Prostate gland (tissue), 2 donors: ENCODE measurements around the gene AKAP13. TPM values are rescaled to one million over a fixed set of nuclear protein-coding genes. Genes with fewer than 3 reads are reported as not detected.
"Not testable (repeated sequence)": the region's sequence is repeated elsewhere in the genome, so short reads cannot be mapped to it uniquely, and the experiment has no call there.

Source experiments
- DNase-seq: peaks from one replicate; pipeline ENCODE4 v3.0.0-alpha.2; 2019; ENCODE audit warnings: low spot score
- H3K27ac ChIP-seq, 2 donors: fragments of 200-600 bp; sonication (generic); 2 replicates each; pipeline ENCODE4 v1.5.1; 2017 to 2019
- H3K27me3 ChIP-seq: fragments of 200-600 bp; sonication (generic); replicated peaks from 2 replicates; pipeline ENCODE4 v1.5.1; 2019; ENCODE audit not compliant: insufficient read depth
- H3K36me3 ChIP-seq, 2 donors: fragments of 200-600 bp; sonication (generic); 1 replicate in 1 of 2; 2 replicates in 1 of 2; pipeline versions ENCODE4 v1.5.1 to v1.8.1; 2017 to 2019
- H3K4me1 ChIP-seq: fragments of 200-600 bp; sonication (generic); replicated peaks from 2 replicates; pipeline ENCODE4 v1.5.1; 2019
- H3K4me3 ChIP-seq, 2 donors: fragments of 200-600 bp; sonication (generic); 2 replicates each; pipeline ENCODE4 v1.5.1; 2017 to 2019
- H3K9me3 ChIP-seq: fragments of 200-600 bp; sonication (generic); 2 replicates; pipeline ENCODE4 v1.5.1; 2017
- CTCF ChIP-seq, 4 experiments: fragments of 200-600 bp in 2 of 4; fragments of 450-650 bp in 2 of 4; sonication (generic) in 2 of 4; IDR thresholded peaks; 1 replicate in 3 of 4; 2 replicates in 1 of 4; pipeline ENCODE4 v1.5.1; 2016 to 2019; ENCODE audit warnings: antibody characterized with exemption in 4 of 4, mild to moderate bottlenecking in 2 of 4, moderate library complexity in 2 of 4
- POLR2A ChIP-seq: fragments of 450-650 bp; IDR thresholded peaks from one replicate; pipeline ENCODE4 v1.6.1; 2016; ENCODE audit warnings: antibody characterized with exemption, mild to moderate bottlenecking
- POLR2AphosphoS5 ChIP-seq: sonication (generic); formaldehyde crosslinking; IDR thresholded peaks from one replicate; pipeline ENCODE4 v1.6.1; 2017; ENCODE audit warnings: antibody characterized with exemption
- WGBS: methylation state at CpG from one replicate; pipeline ENCODE4 v1.1.5; 2018; 5-methylcytosine and 5-hydroxymethylcytosine counted together
- intact Hi-C: fragments of 100-400 bp; cut with DNase I; formaldehyde crosslinking; loops from one replicate; pipeline ENCODE4 v1.14.2; 2022
- total RNA-seq, 2 donors: library from RNA; depleted of rRNA; stranded (reverse); fragments of >200 nt; gene quantifications; one replicate each; pipeline ENCODE4 v1.1.0, GENCODE V29; 2016

The AKAP13 gene
- total RNA-seq, 2 donors from 2014 or later = 102 to 195 TPM

DNA sequence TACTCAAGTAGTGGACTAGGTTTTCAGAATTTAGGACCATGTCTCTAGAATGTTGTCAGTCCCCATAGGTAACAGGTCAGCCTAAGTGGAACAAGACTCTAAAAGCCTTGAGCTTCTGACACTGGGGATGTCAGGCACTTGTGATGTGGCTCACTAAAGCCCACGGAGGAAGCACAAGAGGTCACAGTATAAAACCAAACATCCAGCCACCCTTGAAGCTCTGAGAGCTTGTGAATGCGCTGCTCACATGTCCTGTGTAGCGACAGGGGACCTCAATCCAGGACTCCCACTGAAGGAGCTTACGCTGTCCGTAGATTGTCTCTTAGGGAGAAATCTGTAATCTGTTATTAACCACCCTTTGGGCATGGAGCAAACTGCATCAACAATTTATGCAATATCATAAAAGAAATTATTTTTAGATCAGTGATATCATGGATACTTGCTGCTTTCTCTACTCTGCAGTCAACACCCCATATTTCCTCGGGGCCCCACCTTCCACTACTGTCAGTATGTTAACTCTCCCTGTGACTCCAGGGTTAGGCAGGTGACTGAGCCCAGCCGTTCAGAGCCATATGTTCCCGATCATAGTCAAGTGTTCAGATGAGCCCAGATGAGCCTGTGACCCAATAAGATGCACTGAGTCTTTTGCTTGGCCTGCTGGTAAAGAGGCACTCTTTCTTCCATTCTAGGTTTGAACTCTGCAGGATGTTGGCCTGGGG lies 32.2 kb upstream of the AKAP13 start:
- WGBS = 77% methylated on average over 8 of the region's 8 CpGs
- H3K36me3 ChIP-seq, intact Hi-C loops, H3K27me3 ChIP-seq, H3K4me1 ChIP-seq, H3K9me3 ChIP-seq, H3K4me3 ChIP-seq, H3K27ac ChIP-seq, DNase-seq: not testable (repeated sequence)

DNA sequence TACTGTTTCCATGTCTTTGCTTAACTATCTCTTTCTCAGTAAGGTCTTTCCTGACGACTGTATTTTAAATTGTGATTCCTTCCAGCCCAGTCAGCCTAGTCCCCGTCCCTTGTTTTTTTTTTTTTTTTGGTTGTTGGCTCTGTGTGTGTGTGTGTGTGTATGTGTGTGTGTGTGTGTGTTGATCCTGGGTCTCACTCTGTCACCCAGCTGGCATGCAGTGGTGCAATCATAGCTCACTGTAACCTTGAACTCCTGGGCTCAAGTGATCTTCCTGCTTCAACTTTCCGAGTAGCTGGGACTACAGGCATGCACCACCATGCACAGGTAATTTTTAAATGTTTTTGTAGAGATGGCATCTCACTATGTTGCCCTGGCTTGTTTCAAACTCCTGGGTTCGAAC lies 31.3 kb upstream of the AKAP13 start:
- H3K9me3 ChIP-seq, DNase-seq, H3K27me3 ChIP-seq, H3K36me3 ChIP-seq, H3K27ac ChIP-seq, intact Hi-C loops, H3K4me1 ChIP-seq, H3K4me3 ChIP-seq: not testable (repeated sequence)
- 66% methylated on average over 4 of the region's 4 CpGs for WGBS

DNA sequence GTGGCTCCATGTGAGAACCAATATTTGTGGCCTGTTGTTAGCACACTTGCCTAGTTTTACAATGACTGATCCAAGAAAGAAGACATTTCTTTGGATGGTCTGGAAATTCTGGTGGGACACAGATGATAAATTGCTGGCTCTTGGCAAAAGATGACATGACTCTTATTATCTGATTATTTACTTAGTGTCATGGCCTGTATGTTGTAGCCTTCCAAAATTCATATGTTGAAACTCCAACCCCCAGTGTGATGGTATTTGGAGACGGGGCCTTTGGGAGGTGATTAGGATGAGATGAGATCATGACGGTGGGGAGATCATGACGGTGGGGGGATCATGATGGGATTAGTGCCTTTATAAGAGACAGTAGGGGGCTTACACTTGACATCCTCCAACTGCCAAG lies 30.0 kb upstream of the AKAP13 start:
- H3K4me1 ChIP-seq = no peaks in the 10 kb centered on the region
- intact Hi-C loops = no loop called here
- no peaks in the 10 kb centered on the region for H3K36me3 ChIP-seq
- H3K27ac ChIP-seq = no peak overlapping the region
- 73% methylated on average over 3 of the region's 3 CpGs for WGBS
- TF ChIP-seq POLR2A (no peak), POLR2AphosphoS5 (no peak), CTCF (IDR thresholded peaks at IDR 0.05) (no peak)
- no peak overlapping the region for H3K4me3 ChIP-seq
- no peak for DNase-seq
- no peaks in the 10 kb centered on the region for H3K27me3 ChIP-seq
- H3K9me3 ChIP-seq = no peaks in the 10 kb centered on the region

DNA sequence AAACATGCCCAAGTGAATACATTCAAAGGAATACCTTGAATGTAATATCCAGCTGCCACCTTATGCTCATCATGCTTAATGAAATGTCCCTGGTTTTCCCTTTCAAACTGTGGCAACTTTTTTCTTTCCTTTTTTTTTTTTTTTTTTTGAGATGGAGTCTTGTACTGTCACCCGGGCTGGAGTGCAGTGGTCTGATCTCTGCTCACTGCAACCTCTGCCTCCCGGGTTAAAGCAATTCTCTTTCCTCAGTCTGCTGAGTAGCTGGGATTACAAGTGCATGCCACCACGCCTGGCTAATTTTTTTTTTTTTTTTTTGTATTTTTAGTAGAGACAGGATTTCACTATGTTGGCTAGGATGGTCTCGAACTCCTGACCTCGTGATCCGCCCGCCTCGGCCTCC lies 28.9 kb upstream of the AKAP13 start:
- DNase-seq = not testable (repeated sequence)
- 95% methylated on average over 8 of the region's 8 CpGs for WGBS

DNA sequence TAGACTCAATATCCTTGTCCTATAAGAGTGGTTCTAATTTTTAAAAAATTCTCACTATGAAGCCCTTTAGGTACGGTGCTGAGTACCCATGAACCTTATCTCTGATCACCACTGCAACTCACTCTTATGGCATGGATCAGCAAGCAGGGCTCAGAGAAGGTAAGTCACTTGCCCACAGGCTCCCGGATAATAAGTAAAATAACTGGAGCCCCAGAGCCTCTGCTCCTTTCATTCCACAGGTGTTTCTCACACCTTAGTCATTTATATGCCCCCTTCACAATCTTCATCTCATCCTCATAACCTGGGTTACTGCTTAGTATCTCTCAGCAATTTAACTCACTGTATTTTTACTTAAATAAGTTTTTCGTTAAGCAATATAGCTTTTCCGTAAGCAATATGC lies 28.4 kb upstream of the AKAP13 start:
- Histone ChIP-seq H3K4me1 (no peaks in the 10 kb centered on the region), H3K27me3 (no peaks in the 10 kb centered on the region), H3K36me3 (no peaks in the 10 kb centered on the region), H3K9me3 (no peaks in the 10 kb centered on the region), H3K4me3 (no peak overlapping the region), H3K27ac (no peak overlapping the region)
- DNase-seq = no peak
- intact Hi-C loops = no loop called here
- 97% methylated on average over 4 of the region's 4 CpGs for WGBS
- TF ChIP-seq POLR2AphosphoS5 = no peak
- no peak for TF ChIP-seq CTCF (IDR thresholded peaks at IDR 0.05)
- TF ChIP-seq POLR2A = no peak

More for the DNA sequence above, 28.9 kb upstream of the AKAP13 start:
- H3K4me3 ChIP-seq, H3K4me1 ChIP-seq, intact Hi-C loops, H3K27me3 ChIP-seq, H3K27ac ChIP-seq, H3K36me3 ChIP-seq, H3K9me3 ChIP-seq: not testable (repeated sequence)

DNA sequence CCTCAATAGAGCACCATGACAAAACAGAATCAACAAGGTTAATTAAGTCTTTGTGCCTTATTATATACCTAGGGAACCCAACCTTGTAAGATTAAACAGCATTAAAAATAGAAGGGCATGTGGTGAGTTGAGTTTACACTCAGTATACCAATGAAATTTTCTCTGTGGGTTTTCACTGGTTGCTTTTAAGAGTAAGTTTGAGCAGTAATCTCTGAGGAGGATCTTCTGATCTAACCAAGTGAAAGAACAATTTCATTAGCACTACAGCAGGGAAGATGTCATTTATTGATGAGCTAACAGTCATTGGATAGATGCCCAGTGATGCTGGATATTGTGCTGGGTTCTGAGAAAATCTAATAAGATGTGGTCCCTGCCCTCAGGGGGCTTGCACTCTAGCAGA lies 26.9 kb upstream of the AKAP13 start:
- H3K4me1 ChIP-seq = no peaks in the 10 kb centered on the region
- no peaks in the 10 kb centered on the region for H3K36me3 ChIP-seq
- TF ChIP-seq POLR2AphosphoS5 (no peak), CTCF (IDR thresholded peaks at IDR 0.05) (no peak), POLR2A (no peak)
- H3K4me3 ChIP-seq = no peak overlapping the region
- no peaks in the 10 kb centered on the region for H3K9me3 ChIP-seq
- intact Hi-C loops = no loop called here
- DNase-seq = no peak
- no peaks in the 10 kb centered on the region for H3K27me3 ChIP-seq
- H3K27ac ChIP-seq = no peak overlapping the region
